HG03095 (cell line): ENCODE results near the gene SCAP.

Experiments
- ATAC-seq: cut with Tn5 transposase; IDR thresholded peaks from one replicate; pipeline ENCODE4 v1.9.1; 2021; ENCODE audit warnings: moderate library complexity; ENCODE audit not compliant: unreplicated experiment

SCAP gene

GRCh38 chr3:47432673-47433072, 43.1 kb downstream of the SCAP start:
- no peak for ATAC-seq

GRCh38 chr3:47431225-47431624, 44.5 kb downstream of the SCAP start:
- no peak for ATAC-seq

GRCh38 chr3:47430606-47431005, 45.1 kb downstream of the SCAP start:
- no peak for ATAC-seq

- ATAC-seq = no peak
Observed at GRCh38 chr3:47429476-47430270, 46.1 kb downstream of the SCAP start.

- ATAC-seq = no peak
Observed at GRCh38 chr3:47428662-47429061, 47.1 kb downstream of the SCAP start.

GRCh38 chr3:47427866-47428265, 47.9 kb downstream of the SCAP start:
- ATAC-seq = no peak

- no peak for ATAC-seq
Observed at GRCh38 chr3:47425959-47426358, 49.8 kb downstream of the SCAP start.

- ATAC-seq = no peak
Observed at GRCh38 chr3:47425383-47425778, 50.4 kb downstream of the SCAP start.

GRCh38 chr3:47424434-47425382, 51.0 kb downstream of the SCAP start:
- no peak for ATAC-seq

- no peak for ATAC-seq
Observed at GRCh38 chr3:47423548-47424145, 52.1 kb downstream of the SCAP start.

- ATAC-seq = no peak
Observed at GRCh38 chr3:47422743-47423142, 53.0 kb downstream of the SCAP start.

GRCh38 chr3:47421741-47422649, 53.7 kb downstream of the SCAP start:
- no peak for ATAC-seq

- peak; percentile 85 for ATAC-seq
Observed at GRCh38 chr3:47420511-47421484, 54.9 kb downstream of the SCAP start.

GRCh38 chr3:47420044-47420430, 55.7 kb downstream of the SCAP start:
- no peak for ATAC-seq

- no peak for ATAC-seq
Observed at GRCh38 chr3:47419083-47420043, 56.4 kb downstream of the SCAP start.

GRCh38 chr3:47418167-47419082, 57.3 kb downstream of the SCAP start:
- ATAC-seq = no peak

GRCh38 chr3:47416041-47416440, 59.7 kb downstream of the SCAP start:
- no peak for ATAC-seq
